Ovary (tissue), 3 donors: ENCODE results near the gene KCNN3.

Experiments
- EP300 ChIP-seq: sonication (generic); formaldehyde crosslinking; IDR thresholded peaks from one replicate; pipeline ENCODE4 v1.6.1; 2017; ENCODE audit warnings: antibody characterized with exemption
- POLR2A ChIP-seq: fragments of 450-650 bp; IDR thresholded peaks from one replicate; pipeline ENCODE4 v1.6.1; 2017; ENCODE audit warnings: antibody characterized with exemption, mild to moderate bottlenecking, moderate library complexity
- TF ChIP-seq, protein P1 (sequence below), 3 donors: fragments of 450-650 bp in 2 of 3; fragments of 200-600 bp in 1 of 3; IDR thresholded peaks; one replicate each; pipeline versions ENCODE4 v1.5.1 to v1.8.0; 2016 to 2022; ENCODE audit warnings: antibody characterized with exemption in 3 of 3, mild to moderate bottlenecking in 1 of 3
- donor health status: DM: no; HTN: no; CAD: no.

GRCh38 chr1:154730259-154730658 is 139.8 kb downstream of the KCNN3 start:
- TF ChIP-seq POLR2A: no peak
- TF ChIP-seq, protein P1, sequence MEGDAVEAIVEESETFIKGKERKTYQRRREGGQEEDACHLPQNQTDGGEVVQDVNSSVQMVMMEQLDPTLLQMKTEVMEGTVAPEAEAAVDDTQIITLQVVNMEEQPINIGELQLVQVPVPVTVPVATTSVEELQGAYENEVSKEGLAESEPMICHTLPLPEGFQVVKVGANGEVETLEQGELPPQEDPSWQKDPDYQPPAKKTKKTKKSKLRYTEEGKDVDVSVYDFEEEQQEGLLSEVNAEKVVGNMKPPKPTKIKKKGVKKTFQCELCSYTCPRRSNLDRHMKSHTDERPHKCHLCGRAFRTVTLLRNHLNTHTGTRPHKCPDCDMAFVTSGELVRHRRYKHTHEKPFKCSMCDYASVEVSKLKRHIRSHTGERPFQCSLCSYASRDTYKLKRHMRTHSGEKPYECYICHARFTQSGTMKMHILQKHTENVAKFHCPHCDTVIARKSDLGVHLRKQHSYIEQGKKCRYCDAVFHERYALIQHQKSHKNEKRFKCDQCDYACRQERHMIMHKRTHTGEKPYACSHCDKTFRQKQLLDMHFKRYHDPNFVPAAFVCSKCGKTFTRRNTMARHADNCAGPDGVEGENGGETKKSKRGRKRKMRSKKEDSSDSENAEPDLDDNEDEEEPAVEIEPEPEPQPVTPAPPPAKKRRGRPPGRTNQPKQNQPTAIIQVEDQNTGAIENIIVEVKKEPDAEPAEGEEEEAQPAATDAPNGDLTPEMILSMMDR (IDR thresholded peaks at IDR 0.05): no peak
- no peak for TF ChIP-seq EP300
